ENCODE measurements around the gene SETD3.

SETD3 gene

GRCh38 chr14:99395909-99396530, 84.6 kb downstream of the SETD3 start:
- DNase-seq (ENCODE audit: low read depth in 2 of 3, low spot score in 2 of 3) = no peak

GRCh38 chr14:99394602-99395156, 86.0 kb downstream of the SETD3 start:
- DNase-seq (ENCODE audit: low read depth in 2 of 3, low spot score in 2 of 3) = no peak

- no peak for DNase-seq (ENCODE audit: low read depth in 2 of 3, low spot score in 2 of 3)
These were observed 87.5 kb downstream of the SETD3 start for GRCh38 chr14:99393059-99393655.

DNA sequence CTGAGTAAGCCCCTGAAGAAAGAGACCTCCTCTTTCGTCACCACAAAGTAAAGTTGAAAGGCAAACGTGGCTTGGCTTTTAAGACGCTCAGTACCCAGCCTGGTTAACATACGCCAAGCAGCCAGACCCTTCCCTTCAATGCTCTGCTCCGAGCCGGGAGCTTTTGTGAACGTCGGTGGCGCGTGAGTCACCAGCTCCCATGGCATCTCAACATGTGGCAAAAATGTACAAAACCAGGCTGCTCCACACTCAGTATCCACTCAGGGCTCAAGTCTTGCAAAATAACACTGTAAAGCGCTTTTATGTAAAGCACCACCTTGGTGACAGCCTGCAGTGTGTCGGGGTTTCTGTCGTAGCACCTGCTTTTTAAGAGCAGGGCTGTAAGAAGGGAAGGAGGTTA, 89.0 kb downstream of the SETD3 start:
- no peak for DNase-seq (ENCODE audit: low read depth in 2 of 3, low spot score in 2 of 3)

DNA sequence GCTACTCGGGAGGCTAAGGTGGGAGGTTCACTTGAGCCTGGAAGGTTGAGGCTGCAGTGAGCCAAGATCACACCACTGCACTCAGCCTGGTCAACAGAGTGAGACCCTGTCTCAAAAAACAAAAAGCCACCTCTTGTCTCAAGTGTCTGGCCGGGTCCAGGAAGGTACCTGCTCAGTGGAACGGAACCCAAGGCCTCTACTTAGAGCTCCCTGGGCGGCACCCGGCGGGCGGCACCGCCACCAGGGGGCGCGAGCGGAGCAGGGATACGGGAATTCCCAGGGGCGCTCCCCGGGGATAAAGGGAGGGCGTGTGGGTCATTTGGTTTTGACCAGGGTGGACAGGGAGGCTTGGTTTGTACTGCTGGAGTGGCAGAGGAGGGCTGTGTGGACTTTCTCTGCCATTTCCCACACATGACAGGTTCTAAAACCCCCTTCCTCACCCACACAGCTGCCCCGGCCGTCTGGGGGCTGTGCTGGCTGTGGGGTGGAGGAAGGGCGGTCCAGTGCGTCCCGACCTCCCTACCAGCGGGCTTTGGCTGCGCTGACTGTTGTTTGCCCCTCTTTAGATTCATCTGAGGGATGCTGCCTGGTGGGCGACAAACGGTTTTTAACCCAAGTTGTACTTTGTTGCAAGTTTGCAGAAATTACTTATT, 91.4 kb downstream of the SETD3 start:
- DNase-seq (ENCODE audit: low read depth in 2 of 3, low spot score in 2 of 3) = peak in 2 of 3 experiments; percentile 25 to 33

GRCh38 chr14:99388286-99388685, 92.4 kb downstream of the SETD3 start:
- DNase-seq (ENCODE audit: low read depth in 2 of 3, low spot score in 2 of 3) = no peak

DNA sequence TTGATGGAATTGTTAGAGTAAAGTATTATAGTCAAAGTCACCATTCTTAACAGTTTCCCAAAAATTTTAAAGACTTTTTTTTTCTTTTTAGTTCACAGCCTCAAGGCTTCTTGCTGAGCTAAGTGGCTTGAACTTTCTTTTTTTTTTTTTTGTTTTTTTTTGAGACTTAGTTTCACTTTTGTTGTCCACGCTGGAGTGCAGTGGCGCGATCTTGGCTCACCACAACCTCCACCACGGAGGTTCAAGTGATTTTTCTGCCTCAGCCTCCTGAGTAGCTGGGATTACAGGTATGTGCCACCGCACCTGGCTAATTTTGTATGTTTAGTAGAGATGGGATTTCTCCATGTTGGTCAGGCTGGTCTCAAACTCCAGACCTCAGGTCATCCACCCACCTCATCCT, 92.8 kb downstream of the SETD3 start:
- no peak for DNase-seq (ENCODE audit: low read depth in 2 of 3, low spot score in 2 of 3)

- no peak for DNase-seq (ENCODE audit: low read depth in 2 of 3, low spot score in 2 of 3)
These were observed 95.9 kb downstream of the SETD3 start for GRCh38 chr14:99384450-99385417.

DNA sequence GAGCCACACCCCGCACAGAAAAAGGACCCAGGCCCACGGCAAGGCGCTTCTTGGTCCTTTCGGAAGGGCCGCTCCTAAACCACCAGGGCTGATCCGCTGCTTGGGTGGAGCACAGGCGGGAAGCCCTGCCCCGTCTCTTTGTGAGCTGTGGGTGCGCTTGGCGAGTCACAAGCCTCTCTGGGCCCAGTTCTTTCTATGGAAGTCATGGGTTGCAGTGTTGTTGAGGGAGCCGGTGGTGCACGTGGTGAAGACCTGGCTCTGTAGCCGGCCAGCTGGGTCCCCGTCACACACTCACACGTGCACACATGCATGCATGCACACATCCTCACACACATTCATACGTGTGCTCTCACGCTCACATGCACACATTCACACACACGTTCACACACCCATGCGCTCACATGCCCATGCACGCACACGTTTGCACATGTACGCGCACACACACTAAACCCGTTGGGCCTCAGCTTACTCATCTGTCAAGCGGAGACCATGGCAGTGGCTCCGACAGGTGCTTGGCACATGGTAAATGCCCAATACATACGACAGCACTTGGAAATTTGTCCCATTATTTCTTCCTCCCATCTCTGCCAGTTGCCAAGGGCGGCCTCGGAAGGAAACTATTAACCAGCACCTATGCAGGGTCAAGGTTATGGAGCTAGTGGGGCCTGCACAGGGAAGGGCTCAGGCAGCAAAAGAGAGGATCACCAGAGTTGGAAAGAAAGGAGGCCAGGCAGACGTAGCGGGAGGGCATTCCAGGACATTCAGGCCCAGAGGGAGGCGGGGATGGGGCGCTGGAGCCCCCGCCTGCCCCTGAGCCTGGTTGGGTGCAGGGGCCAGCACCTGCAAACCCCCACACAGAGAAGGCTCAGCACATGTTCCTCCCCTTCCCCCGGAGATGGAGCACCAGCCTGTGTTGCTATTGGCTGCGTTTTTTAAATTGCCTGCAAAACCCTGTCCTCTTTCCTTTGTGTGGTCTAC, 96.9 kb downstream of the SETD3 start:
- no peak for DNase-seq (ENCODE audit: low read depth in 2 of 3, low spot score in 2 of 3)

GRCh38 chr14:99382781-99383471, 97.7 kb downstream of the SETD3 start:
- DNase-seq (ENCODE audit: low read depth in 2 of 3, low spot score in 2 of 3) = no peak

GRCh38 chr14:99382071-99382470, 98.6 kb downstream of the SETD3 start:
- no peak for DNase-seq (ENCODE audit: low read depth in 2 of 3, low spot score in 2 of 3)

DNA sequence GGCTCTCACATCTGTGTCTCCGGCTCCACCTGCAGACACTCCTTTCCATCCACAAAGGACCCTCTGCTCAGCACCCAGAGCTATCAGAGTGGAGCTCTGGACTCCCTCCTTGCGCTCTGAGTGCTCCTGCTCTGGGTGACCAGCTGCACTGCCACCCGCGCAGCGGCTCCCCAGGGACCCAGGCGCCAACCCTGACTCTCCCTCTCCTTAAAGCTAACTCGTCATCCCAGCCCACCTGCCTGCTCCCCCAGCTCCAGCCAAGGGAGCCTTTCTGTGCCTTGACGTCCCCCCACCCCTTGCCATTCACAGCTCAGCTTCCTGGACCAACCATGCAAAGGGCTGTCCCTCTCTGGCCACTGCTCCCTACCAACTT, 99.0 kb downstream of the SETD3 start:
- no peak for DNase-seq (ENCODE audit: low read depth in 2 of 3, low spot score in 2 of 3)

GRCh38 chr14:99380991-99381687, 99.5 kb downstream of the SETD3 start:
- no peak for DNase-seq (ENCODE audit: low read depth in 2 of 3, low spot score in 2 of 3)

DNA sequence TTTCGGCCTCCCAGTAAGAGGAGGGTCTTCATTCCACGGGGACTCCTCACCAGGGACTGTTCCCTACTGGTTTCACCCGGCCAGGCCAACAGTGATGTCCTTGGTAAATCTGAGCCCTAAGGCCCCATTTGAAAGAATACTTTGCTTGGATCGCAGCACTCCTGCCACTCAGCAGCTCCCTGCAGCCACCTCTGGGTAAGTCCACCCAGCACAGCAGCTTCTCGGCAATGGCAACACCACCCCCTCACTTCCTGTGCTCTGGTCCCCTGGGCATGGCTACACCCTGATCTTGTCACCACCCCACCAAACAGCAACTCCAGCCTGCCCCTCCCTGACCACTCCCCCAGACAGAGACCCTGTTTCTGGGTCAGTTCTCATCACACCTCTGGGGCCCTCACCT, 100.3 kb downstream of the SETD3 start:
- no peak for DNase-seq (ENCODE audit: low read depth in 2 of 3, low spot score in 2 of 3)

DNA sequence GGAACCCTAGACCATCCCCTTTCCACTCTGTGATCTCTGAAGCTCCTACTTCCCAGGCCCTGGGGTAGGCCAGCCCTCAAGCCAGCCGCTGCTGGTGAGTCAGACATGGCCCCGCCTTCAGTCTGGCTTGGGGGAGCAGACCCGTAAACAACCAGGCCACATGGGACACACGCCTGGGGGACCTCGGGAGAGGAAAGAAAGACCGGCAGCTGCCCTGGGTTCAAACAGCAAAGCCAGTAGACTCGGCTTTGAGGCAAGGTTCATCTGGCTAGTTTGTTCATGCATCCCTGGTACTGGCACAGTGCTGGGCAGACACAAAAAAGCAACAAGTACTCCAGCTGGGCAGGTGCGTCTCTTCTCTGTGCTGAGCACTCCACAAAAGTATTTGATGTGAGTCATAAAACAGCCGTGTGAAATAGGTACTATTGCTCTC, 101.9 kb downstream of the SETD3 start:
- no peak for DNase-seq (ENCODE audit: low read depth in 2 of 3, low spot score in 2 of 3)

GRCh38 chr14:99377951-99378350, 102.7 kb downstream of the SETD3 start:
- DNase-seq (ENCODE audit: low read depth in 2 of 3, low spot score in 2 of 3) = no peak

DNA sequence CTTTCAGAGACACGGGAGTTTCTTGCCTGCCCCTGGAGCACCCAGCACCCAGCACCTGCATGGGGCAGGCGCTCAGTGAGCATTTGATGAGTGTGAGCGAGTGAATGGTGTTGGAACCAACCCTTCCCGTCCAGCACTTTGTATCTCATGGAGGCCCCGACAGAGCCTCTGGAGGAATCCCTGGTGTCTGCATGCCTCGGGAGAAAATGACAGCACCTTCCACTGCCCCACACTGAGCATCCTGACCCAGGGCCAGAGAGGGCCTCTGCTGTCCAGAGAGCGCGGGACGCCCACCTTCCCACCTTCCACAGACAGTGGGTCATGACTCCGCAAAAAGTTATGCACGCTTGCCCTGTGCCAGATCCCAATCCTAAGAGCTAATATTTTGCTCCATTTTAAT, 105.7 kb downstream of the SETD3 start:
- DNase-seq (ENCODE audit: low read depth in 2 of 3, low spot score in 2 of 3) = no peak

DNA sequence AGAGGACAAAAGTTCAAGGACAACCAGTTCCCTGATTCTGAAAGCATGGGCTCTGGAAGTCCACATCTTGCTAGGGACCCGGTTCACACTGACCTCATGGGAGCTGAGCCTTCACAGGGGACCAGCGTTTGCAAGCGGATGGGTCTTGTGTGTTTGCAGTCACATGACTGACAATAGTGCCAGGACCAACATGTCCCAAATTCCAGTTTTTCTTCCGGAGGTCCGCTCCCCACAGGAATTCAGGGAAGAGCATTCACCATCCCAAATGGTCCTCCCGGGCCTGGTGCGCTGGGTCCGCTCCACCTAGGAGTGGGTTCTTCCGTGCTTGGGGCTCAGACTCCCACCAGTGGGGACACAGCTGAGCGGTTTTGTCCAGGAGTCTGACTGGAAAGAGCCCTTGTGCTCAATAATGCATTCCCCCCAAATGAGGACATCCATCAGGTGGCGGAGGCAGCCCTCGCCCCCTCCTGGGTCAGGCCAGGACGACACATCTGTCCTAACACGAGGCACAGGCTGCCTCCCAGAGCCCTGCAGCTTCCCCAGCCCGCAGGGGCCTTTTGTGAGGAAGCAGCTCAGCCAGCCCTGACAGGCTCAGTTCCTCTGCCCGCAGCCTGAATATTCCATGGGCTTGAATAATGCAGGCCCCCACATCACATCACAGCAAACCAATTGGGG, 116.9 kb downstream of the SETD3 start:
- no peak for DNase-seq (ENCODE audit: low read depth in 2 of 3, low spot score in 2 of 3)
